KMS-11 (cell line): ENCODE results near the gene IGFBP5.

ENCODE experiments used
- H2AFZ ChIP-seq: fragments of 200-600 bp; sonication (generic); 2 replicates; pipeline ENCODE4 v1.6.1; 2016; ENCODE audit warnings: antibody characterized with exemption, mixed run types, low read depth
- H3K27ac ChIP-seq: fragments of 200-600 bp; sonication (generic); 2 replicates; pipeline ENCODE4 v1.6.1; 2016; ENCODE audit warnings: mild to moderate bottlenecking, mixed run types
- H3K27me3 ChIP-seq: fragments of 200-600 bp; sonication (generic); 2 replicates; pipeline ENCODE4 v1.6.1; 2017; ENCODE audit warnings: mild to moderate bottlenecking, low read depth, mixed run types, moderate library complexity; ENCODE audit not compliant: insufficient read depth
- H3K36me3 ChIP-seq: fragments of 200-600 bp; sonication (generic); 2 replicates; pipeline ENCODE4 v1.6.1; 2017; ENCODE audit warnings: mild to moderate bottlenecking, mixed run types; ENCODE audit not compliant: insufficient read depth
- H3K4me1 ChIP-seq: fragments of 200-600 bp; sonication (generic); 2 replicates; pipeline ENCODE4 v1.6.1; 2016; ENCODE audit warnings: mild to moderate bottlenecking, low read depth, mixed run types; ENCODE audit not compliant: poor library complexity, severe bottlenecking
- H3K4me2 ChIP-seq: fragments of 200-600 bp; sonication (generic); 2 replicates; pipeline ENCODE4 v1.7.0; 2016; ENCODE audit warnings: mild to moderate bottlenecking, mixed run types
- H3K4me3 ChIP-seq: fragments of 200-600 bp; sonication (generic); IDR thresholded peaks from 2 replicates; pipeline ENCODE4 v1.6.1; 2017; ENCODE audit warnings: low read depth, low read length, mixed read lengths; ENCODE audit not compliant: insufficient read depth
- H3K79me2 ChIP-seq: fragments of 200-600 bp; sonication (generic); 2 replicates; pipeline ENCODE4 v1.6.1; 2016; ENCODE audit warnings: low read depth, mixed run types; ENCODE audit not compliant: insufficient read depth
- H3K9ac ChIP-seq: fragments of 200-600 bp; sonication (generic); 2 replicates; pipeline ENCODE4 v1.6.1; 2016; ENCODE audit warnings: mild to moderate bottlenecking, mixed run types
- H4K20me1 ChIP-seq: fragments of 200-600 bp; sonication (generic); 2 replicates; pipeline ENCODE4 v1.6.1; 2016; ENCODE audit warnings: mild to moderate bottlenecking, mixed run types; ENCODE audit not compliant: insufficient read depth
- CTCF ChIP-seq: fragments of 200-600 bp; sonication (generic); conservative IDR thresholded peaks from 2 replicates; pipeline ENCODE4 v1.6.1; 2017; ENCODE audit warnings: low read depth, mild to moderate bottlenecking, antibody characterized with exemption, low read length, moderate library complexity, mixed read lengths

The IGFBP5 gene

GRCh38 chr2:216720722-216721121 is 25.4 kb upstream of the IGFBP5 start:
- H4K20me1 ChIP-seq, result no peaks in the 10 kb centered on the region
- H3K36me3 ChIP-seq, result no peaks in the 10 kb centered on the region
- no peak overlapping the region for H3K4me2 ChIP-seq
- H3K4me3 ChIP-seq, result no peak overlapping the region
- H3K9ac ChIP-seq, result no peak overlapping the region
- no peak for TF ChIP-seq CTCF
- H3K27ac ChIP-seq, result no peak overlapping the region
- no peaks in the 10 kb centered on the region for H3K4me1 ChIP-seq
- no peaks in the 10 kb centered on the region for H3K79me2 ChIP-seq
- H2AFZ ChIP-seq, result no peak overlapping the region
- no peaks in the 10 kb centered on the region for H3K27me3 ChIP-seq

- no peak overlapping the region for H3K4me3 ChIP-seq
- H3K9ac ChIP-seq, result no peak overlapping the region
Measured at GRCh38 chr2:216717907-216718615, 22.7 kb upstream of the IGFBP5 start.

DNA sequence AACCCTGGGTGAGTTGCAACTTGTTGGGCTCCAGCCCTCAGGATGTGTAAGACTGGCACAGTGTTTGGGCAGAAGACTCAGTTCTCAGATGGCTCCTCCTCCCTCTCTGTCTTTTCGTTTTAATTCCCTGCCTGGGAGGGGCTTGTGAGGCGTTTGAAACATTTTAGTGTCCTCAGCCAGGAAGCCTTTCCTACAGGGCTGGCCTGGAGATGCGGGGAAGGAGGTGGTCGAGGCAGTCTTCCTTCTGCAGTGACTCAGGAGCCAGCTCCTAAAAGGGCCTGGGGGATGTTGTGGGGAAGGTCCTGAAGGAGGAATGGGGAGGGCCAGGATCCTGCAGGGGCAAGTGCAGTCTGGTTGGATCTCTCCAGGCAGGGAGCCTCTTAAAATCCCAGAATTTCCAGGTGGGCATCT is 22.1 kb upstream of the IGFBP5 start:
- Histone ChIP-seq H3K4me1 (no peaks in the 10 kb centered on the region), H3K27ac (no peak overlapping the region), H4K20me1 (no peaks in the 10 kb centered on the region), H3K4me3 (no peak overlapping the region), H2AFZ (no peak overlapping the region), H3K79me2 (no peaks in the 10 kb centered on the region), H3K9ac (no peak overlapping the region), H3K36me3 (no peaks in the 10 kb centered on the region), H3K27me3 (no peaks in the 10 kb centered on the region), H3K4me2 (no peak overlapping the region)
- TF ChIP-seq CTCF, result no peak

More at GRCh38 chr2:216717907-216718615, 22.7 kb upstream of the IGFBP5 start:
- Histone ChIP-seq H3K4me2 (no peak overlapping the region), H2AFZ (no peak overlapping the region), H3K27me3 (no peaks in the 10 kb centered on the region), H4K20me1 (no peaks in the 10 kb centered on the region), H3K79me2 (no peaks in the 10 kb centered on the region), H3K27ac (no peak overlapping the region), H3K4me1 (no peaks in the 10 kb centered on the region), H3K36me3 (no peaks in the 10 kb centered on the region)
- no peak for TF ChIP-seq CTCF

GRCh38 chr2:216716109-216716508 is 20.8 kb upstream of the IGFBP5 start:
- no peak for TF ChIP-seq CTCF
- H3K36me3 ChIP-seq, result no peaks in the 10 kb centered on the region
- no peaks in the 10 kb centered on the region for H3K4me1 ChIP-seq
- no peak overlapping the region for H3K27ac ChIP-seq
- no peak overlapping the region for H2AFZ ChIP-seq
- no peaks in the 10 kb centered on the region for H4K20me1 ChIP-seq
- H3K27me3 ChIP-seq, result no peaks in the 10 kb centered on the region
- H3K79me2 ChIP-seq, result no peaks in the 10 kb centered on the region
- no peak overlapping the region for H3K9ac ChIP-seq
- H3K4me3 ChIP-seq, result no peak overlapping the region
- H3K4me2 ChIP-seq, result no peak overlapping the region
